HG02763 (cell line): ENCODE results near the gene SPIN1.

ENCODE experiments used
- ATAC-seq: cut with Tn5 transposase; IDR thresholded peaks from one replicate; pipeline ENCODE4 v1.9.1; 2021; ENCODE audit warnings: mild to moderate bottlenecking, moderate library complexity; ENCODE audit not compliant: unreplicated experiment

The SPIN1 gene

DNA sequence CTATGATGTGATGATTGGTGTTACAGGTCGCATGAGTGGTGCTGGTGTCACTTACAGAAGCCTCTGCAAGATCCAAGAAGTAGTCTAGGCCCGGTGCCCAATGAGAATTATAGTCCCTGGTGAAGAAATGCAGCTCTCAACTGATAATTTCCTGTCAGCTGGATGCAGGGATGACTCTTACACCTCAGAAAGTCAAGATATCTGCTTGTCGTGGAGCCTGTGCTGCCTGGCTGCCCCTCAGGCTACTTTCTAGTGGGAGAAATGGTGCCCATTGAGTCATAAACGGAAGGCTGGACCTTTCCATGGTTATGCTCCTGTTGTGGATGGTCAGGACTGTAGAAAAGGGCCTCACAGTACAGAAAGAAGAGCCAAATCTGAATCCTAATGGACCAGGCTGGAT is 99.9 kb downstream of the SPIN1 start:
- no peak for ATAC-seq

DNA sequence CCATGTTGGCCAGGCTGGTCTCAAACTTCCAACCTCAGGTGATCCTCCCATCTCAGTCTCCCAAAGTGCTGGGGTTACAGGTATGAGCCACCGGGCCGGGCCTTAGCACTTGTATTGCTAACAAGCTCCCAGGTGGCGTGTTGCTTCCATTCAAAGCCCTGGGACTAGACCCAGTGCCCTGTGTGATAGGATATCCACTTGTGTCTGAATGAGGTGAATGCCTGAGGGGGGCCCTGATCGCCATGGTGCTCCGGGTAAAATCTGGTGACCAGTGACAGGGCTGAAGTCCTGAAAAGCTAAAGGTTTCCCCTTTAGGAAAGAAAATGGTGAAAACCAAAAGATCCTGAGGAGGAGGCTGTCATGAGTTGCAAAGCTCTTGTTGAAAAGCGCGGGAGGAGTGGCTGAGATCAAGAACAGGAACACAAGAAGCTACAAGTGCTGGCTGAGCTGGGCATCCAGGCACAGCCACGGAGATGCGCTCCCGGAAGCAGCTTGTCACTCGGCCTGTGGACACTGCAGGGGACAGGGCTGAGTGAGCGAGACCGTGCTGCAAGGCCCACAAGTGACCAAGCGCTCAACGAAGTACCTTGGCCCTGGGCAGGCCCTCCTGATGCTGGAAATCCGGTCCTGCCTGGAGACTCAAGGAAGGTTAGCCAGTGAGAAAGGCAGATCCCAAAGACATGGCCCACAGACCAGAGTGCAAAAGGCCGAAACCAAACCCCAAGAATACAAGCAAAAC is 106.9 kb downstream of the SPIN1 start:
- ATAC-seq = no peak

GRCh38 chr9:88497224-88497623 is 109.0 kb downstream of the SPIN1 start:
- no peak for ATAC-seq

DNA sequence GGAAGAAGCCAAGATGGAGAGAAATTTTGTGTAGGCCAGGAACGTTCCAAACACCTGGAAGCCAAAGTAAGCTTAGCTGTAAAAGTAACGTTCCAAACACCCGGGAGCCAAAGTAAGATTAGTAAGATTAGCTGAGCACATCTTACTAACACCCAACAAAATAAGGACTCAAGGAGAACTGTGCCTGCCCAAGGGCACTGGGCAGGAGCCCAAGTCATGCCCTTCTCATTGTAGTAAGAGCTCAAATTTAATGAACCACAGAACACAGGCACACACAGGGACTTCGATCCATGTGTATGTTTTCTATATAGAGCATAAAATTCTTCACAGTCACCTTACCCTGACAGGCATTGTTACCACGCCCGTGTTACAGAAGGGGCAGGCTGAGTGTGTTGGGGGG is 110.6 kb downstream of the SPIN1 start:
- ATAC-seq = no peak

DNA sequence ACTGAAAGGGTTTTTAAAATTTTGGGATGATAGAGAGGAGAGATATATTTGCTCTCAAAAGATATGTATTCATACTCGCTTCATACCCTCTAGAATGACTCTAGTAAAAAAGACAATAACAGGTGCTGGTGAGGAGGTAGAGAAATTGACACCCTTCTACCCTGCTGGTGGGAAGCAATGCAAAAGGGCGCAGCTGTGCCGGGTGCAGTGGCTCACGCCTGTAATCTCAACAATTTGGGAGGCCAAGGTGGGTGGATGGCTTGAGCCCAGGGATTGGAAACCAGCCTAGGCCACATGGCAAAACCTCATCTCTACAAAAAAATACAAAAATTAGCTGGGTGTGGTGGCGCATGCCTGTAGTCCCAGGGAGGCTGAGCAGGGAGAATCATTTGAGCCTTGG is 112.8 kb downstream of the SPIN1 start:
- no peak for ATAC-seq

GRCh38 chr9:88502552-88503034 is 114.3 kb downstream of the SPIN1 start:
- ATAC-seq = no peak

- no peak for ATAC-seq
Observed at GRCh38 chr9:88503081-88503844, 115.0 kb downstream of the SPIN1 start.

- no peak for ATAC-seq
Observed at GRCh38 chr9:88503845-88504764, 115.9 kb downstream of the SPIN1 start.

GRCh38 chr9:88508326-88508725 is 120.1 kb downstream of the SPIN1 start:
- no peak for ATAC-seq

DNA sequence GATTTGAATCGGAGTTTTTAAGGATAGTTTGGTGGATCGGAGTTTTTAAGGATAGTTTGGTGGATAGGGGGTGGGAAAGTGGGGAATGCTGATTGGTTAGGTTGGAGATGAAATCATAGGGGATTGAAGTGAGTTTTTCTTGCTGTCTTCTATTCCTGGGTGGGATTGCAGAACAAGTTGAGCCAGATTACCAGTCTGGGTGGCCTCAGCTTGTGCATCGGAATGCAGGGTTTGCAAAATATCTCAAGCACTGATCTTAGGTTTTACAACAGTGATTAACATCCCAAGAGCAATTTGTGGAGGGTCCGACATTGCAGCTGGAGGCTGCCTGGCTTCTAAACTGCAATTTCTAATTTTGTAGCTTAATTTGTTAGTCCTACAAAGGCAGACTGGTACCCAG is 123.7 kb downstream of the SPIN1 start:
- no peak for ATAC-seq

DNA sequence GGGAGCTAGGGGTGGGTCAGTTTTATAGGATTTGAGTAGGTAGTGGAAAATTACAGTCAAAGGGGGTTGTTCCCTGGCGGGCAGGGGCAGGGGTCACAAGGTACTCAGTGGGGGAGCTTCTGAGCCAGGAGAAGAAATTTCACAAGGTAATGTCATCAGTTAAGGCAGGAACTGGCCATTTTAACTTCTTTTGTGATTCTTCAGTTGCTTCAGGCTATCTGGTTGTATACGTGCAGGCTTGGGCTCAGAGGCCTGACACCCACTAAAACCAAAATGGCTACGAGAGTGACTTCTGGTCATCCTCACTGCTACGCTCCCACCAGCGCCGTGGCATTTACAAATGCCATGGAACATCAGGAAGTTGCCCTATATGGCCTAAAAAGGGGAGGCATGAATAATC is 126.0 kb downstream of the SPIN1 start:
- ATAC-seq = no peak

DNA sequence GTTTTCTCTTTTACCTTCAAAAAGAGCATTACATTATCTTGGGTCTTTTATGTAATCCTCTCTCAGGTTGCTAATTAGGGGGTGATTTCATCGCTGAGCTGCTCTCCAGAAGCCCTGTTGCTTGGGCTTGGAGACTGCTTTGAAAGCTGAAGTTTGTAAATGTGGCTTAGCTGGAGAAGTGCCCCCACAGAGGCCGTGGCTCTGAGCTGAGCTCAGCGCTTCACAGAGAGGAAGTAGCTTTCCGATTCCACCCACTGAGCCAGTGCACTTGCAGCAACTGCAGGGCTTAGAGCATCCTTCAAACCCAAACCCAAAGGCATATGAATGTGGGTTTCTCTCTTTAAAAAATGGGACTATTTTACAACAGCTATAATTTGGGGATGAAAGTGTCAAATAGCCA is 133.1 kb downstream of the SPIN1 start:
- ATAC-seq = no peak

DNA sequence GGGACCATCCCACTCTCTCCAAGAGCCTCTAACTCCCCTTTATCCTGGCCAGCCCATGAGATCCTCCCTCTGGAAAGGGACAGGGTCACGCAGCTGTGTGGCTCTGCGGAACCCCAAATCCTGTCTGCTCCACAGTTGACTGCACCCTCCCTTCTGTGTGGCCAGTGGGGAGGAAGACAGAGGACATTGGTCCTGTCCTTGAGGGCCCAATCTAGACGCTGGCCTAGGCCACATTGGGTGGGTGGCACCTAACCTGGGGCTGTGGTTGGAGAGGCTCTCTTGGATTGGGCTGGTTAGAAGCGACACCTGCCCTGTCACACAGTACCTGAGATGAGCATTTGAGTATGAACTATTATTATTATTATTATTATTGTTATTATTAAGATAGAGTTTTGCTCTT is 134.1 kb downstream of the SPIN1 start:
- no peak for ATAC-seq

GRCh38 chr9:88523056-88523455 is 134.8 kb downstream of the SPIN1 start:
- no peak for ATAC-seq

- no peak for ATAC-seq
Observed at GRCh38 chr9:88524911-88525310, 136.7 kb downstream of the SPIN1 start.

DNA sequence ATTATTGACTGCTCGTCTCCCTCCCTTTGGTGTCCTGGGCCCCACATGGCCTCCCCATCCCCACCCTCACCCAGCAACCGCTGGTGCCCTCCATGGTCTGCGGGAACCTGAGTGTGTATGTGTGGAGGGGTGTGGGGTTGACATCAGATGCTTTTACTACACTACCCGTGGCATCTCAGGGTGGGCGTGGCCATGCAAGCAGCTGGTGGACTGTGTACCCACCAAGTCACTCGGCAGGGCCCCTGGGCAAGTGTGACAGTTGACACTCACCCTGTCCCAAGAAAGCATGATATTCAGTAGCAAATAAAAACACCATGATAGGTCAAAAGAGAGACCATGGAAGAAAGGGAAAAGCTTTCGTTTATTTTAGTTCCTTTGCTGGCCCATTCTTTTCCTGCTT is 139.4 kb downstream of the SPIN1 start:
- ATAC-seq = no peak
